Measurements from ENCODE around the gene GSTM3.

DNA sequence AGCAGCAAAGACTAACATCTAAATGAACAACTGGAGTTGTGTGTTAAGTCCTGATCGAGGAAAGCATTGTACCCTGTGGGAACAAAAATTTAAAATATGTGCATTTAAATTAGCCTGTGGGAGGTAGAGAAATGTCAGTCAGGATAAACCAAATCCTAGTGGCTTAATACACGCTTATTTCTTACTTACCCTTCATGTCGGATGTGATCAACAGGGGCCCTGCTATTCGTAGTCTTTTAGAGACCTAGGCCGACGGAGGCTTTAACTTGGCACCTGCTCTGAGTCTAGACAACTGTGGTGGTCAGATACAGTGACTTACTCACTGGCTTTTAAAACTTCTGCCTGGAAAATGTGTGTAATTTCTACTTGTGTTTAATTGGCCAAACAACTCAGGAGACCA, 10.2 kb downstream of the GSTM3 start:
- TF ChIP-seq, protein P1, sequence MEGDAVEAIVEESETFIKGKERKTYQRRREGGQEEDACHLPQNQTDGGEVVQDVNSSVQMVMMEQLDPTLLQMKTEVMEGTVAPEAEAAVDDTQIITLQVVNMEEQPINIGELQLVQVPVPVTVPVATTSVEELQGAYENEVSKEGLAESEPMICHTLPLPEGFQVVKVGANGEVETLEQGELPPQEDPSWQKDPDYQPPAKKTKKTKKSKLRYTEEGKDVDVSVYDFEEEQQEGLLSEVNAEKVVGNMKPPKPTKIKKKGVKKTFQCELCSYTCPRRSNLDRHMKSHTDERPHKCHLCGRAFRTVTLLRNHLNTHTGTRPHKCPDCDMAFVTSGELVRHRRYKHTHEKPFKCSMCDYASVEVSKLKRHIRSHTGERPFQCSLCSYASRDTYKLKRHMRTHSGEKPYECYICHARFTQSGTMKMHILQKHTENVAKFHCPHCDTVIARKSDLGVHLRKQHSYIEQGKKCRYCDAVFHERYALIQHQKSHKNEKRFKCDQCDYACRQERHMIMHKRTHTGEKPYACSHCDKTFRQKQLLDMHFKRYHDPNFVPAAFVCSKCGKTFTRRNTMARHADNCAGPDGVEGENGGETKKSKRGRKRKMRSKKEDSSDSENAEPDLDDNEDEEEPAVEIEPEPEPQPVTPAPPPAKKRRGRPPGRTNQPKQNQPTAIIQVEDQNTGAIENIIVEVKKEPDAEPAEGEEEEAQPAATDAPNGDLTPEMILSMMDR (IDR thresholded peaks at IDR 0.05): no peak
- no peak for TF ChIP-seq POLR2A (IDR thresholded peaks at IDR 0.05)
